ENCODE results near the gene LYAR. TPM values are rescaled to one million over a fixed set of nuclear protein-coding genes. Genes with fewer than 3 reads are reported as not detected.

The LYAR gene
- total RNA-seq, 1 donor from 2014 or later, result 12.6 TPM

DNA sequence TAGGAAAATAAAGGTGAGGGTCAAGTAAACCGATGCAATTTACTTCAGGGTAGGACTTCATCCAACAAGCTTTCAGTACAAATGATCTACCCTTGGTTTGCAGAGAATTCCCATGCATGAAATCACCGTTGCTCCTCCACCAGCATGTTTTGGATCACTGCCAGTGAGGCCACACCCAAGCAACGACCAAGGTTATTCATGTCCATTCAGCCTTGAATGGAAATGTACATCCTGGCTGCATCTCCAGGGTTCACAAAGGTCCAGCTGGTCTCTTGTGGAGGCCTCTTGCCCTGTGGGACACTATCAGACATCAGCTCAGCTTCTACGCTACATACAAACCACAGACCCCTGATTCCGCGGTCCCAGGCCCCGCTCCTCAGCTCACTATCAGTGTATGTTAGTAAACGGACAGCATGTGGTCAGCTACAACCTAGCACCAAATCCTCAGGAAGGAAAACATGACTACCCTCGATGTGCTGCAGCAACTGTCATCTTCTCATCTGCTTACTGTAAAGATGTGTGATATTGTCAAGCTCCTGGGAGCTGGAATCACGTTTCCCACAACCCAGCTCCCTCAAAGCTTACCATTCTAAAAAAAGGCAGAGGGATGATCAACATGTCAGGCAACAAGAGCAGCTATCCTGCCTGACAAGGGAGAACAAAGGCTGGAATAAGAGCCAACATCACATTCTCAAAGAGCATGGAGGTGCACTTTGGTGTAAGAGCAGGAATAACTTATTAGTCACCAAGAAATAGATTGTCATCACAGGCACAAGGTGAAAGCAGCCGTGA, 4.9 kb downstream of the LYAR start:
- Mint-ChIP-seq H3K36me3 (peaks cover 22% of the 10 kb centered on the region), H3K9me3 (no peaks in the 10 kb centered on the region), H3K27ac (peak overlapping the region; percentile 58), H3K27me3 (ENCODE audit: low read depth) (no peaks in the 10 kb centered on the region), H3K4me3 (no peak overlapping the region), H3K4me1 (peaks cover 11% of the 10 kb centered on the region)
- DNase-seq (ENCODE audit: low spot score in 2 of 2, unreplicated experiment in 2 of 2), result peak in 1 of 2 experiments; percentile 21
- TF ChIP-seq, protein P1, sequence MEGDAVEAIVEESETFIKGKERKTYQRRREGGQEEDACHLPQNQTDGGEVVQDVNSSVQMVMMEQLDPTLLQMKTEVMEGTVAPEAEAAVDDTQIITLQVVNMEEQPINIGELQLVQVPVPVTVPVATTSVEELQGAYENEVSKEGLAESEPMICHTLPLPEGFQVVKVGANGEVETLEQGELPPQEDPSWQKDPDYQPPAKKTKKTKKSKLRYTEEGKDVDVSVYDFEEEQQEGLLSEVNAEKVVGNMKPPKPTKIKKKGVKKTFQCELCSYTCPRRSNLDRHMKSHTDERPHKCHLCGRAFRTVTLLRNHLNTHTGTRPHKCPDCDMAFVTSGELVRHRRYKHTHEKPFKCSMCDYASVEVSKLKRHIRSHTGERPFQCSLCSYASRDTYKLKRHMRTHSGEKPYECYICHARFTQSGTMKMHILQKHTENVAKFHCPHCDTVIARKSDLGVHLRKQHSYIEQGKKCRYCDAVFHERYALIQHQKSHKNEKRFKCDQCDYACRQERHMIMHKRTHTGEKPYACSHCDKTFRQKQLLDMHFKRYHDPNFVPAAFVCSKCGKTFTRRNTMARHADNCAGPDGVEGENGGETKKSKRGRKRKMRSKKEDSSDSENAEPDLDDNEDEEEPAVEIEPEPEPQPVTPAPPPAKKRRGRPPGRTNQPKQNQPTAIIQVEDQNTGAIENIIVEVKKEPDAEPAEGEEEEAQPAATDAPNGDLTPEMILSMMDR (IDR thresholded peaks at IDR 0.05; ENCODE audit: unreplicated experiment), result no peak

DNA sequence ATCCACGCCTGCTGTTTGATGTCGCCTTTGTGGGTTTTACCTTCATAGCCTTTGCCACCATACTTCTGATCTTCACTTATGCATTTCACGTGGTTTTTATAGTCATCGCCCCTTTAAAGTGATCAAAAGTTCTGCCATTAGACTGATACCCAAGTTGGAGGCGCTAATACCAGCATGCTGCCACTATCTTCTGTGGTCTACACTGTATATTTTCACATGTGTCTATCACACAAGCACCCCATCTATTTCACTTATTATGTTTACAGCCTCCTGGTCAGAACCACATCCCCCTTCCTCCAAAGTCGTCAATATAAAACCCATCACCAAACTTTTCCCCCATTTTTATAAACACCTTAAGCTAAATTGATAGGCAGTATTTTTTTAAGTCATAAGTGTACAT, 8.2 kb downstream of the LYAR start:
- no peak for DNase-seq (ENCODE audit: low spot score in 2 of 2, unreplicated experiment in 2 of 2)
- no peak overlapping the region for H3K27ac Mint-ChIP-seq
- H3K36me3 Mint-ChIP-seq, result peaks cover 28% of the 10 kb centered on the region
- H3K9me3 Mint-ChIP-seq, result no peaks in the 10 kb centered on the region
- H3K4me3 Mint-ChIP-seq, result no peak overlapping the region
- TF ChIP-seq, protein P1 (IDR thresholded peaks at IDR 0.05; ENCODE audit: unreplicated experiment), result no peak
- H3K27me3 Mint-ChIP-seq (ENCODE audit: low read depth), result no peaks in the 10 kb centered on the region
- no peaks in the 10 kb centered on the region for H3K4me1 Mint-ChIP-seq

DNA sequence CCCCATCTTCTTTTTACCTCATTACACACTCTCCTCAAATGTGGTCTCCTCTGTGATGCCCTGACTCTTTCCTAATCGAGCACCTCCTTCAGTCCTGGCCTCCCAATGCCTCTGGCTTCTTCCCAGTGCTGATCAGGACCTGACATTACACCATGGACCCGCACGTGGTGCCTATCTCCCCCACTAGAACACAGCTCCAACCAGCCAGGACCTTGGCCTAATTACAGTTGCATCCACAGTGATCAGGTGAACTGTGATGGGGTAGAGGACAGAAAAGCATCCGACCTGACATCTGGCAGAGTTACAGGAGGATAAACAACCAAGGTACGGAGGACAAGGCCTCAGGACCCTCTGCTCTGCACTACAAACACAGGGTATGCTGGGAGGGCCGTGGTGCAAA, 12.4 kb downstream of the LYAR start:
- no peak for DNase-seq (ENCODE audit: low spot score in 2 of 2, unreplicated experiment in 2 of 2)
- H3K27ac Mint-ChIP-seq, result no peak overlapping the region
- H3K27me3 Mint-ChIP-seq (ENCODE audit: low read depth), result no peaks in the 10 kb centered on the region
- no peaks in the 10 kb centered on the region for H3K9me3 Mint-ChIP-seq
- no peaks in the 10 kb centered on the region for H3K4me1 Mint-ChIP-seq
- H3K4me3 Mint-ChIP-seq, result no peak overlapping the region
- H3K36me3 Mint-ChIP-seq, result peaks cover 35% of the 10 kb centered on the region
- TF ChIP-seq, protein P1 (IDR thresholded peaks at IDR 0.05; ENCODE audit: unreplicated experiment), result no peak

DNA sequence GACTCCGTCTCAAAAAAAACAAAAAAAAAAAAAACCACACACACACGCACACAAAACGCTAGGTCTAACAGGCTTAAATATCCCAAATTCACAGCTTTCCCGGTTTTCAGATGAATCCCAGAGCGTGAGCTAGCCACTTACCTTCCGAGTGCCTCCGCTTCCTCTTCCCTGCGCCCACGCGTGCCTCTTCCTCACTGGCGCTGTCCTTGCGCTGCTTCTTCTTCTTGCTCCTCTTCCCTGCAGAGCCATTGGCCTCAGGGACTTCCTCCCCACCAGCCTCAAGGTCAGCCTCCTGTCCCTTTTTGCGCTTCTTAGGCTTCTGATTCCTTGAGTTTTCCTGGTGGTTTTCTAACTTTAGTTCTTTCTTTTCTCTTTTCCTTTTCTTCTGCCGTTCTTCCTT, 15.7 kb downstream of the LYAR start:
- no peak for DNase-seq (ENCODE audit: low spot score in 2 of 2, unreplicated experiment in 2 of 2)
- Mint-ChIP-seq H3K27me3 (ENCODE audit: low read depth) (no peaks in the 10 kb centered on the region), H3K36me3 (peaks cover 27% of the 10 kb centered on the region), H3K27ac (no peak overlapping the region), H3K9me3 (no peaks in the 10 kb centered on the region), H3K4me3 (no peak overlapping the region), H3K4me1 (no peaks in the 10 kb centered on the region)
- TF ChIP-seq, protein P1 (IDR thresholded peaks at IDR 0.05; ENCODE audit: unreplicated experiment), result no peak

DNA sequence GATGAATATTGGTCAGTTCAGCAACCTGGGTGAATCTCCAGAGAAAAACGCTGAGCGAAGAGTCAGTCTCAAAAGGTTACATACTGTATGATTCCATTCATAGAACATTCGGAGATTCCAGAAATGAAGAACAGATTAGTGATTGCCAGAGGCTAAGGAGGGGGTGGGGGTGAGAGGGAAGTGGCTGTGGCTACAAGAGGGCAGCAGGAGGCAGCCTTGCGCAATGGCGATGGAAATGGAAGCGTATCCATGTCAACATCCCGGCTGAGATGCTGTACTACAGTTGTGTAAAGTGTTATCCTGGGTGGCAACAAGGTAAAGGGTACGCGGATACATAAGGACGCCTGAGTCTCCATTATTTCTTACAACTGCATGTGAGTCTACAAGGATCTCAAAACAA, 18.0 kb downstream of the LYAR start:
- no peak overlapping the region for H3K27ac Mint-ChIP-seq
- DNase-seq (ENCODE audit: low spot score in 2 of 2, unreplicated experiment in 2 of 2), result no peak
- no peaks in the 10 kb centered on the region for H3K9me3 Mint-ChIP-seq
- H3K4me1 Mint-ChIP-seq, result no peaks in the 10 kb centered on the region
- H3K4me3 Mint-ChIP-seq, result no peak overlapping the region
- H3K27me3 Mint-ChIP-seq (ENCODE audit: low read depth), result no peaks in the 10 kb centered on the region
- TF ChIP-seq, protein P1 (IDR thresholded peaks at IDR 0.05; ENCODE audit: unreplicated experiment), result no peak
- H3K36me3 Mint-ChIP-seq, result peaks cover 27% of the 10 kb centered on the region
